ENCODE results near the gene STXBP5. TPM values are rescaled to one million over a fixed set of nuclear protein-coding genes. Genes with fewer than 3 reads are reported as not detected.

STXBP5 gene
- total RNA-seq, 1 donor from 2014 or later, result 22.3 TPM

DNA sequence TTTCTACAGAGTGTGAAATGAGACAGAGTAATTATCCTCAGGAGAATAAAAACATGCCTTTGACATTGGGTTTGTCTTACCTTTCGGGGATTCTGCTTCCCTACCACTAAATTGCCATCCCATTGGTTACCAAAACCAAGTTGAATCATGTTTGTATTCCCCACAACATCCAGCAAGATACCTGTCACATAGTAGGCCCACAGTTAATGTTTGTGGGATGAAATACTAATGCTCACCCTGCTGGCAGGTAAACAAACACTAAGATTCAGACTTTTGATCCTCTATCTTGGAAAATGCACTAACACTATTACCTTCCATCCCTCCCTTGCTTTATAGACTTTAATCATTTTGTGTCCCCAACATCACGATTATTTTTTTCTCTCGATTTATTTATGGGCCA, 8.2 kb upstream of the STXBP5 start:
- H3K36me3 Mint-ChIP-seq (ENCODE audit: low read depth), result no peaks in the 10 kb centered on the region
- ATAC-seq (ENCODE audit: low read depth) (no peak), DNase-seq (no peak)
- no peak overlapping the region for H3K4me3 Mint-ChIP-seq
- CTCF ChIA-PET, result no interaction called here
- H3K9me3 Mint-ChIP-seq, result no peaks in the 10 kb centered on the region
- no peaks in the 10 kb centered on the region for H3K27me3 Mint-ChIP-seq
- TF ChIP-seq, protein P1, sequence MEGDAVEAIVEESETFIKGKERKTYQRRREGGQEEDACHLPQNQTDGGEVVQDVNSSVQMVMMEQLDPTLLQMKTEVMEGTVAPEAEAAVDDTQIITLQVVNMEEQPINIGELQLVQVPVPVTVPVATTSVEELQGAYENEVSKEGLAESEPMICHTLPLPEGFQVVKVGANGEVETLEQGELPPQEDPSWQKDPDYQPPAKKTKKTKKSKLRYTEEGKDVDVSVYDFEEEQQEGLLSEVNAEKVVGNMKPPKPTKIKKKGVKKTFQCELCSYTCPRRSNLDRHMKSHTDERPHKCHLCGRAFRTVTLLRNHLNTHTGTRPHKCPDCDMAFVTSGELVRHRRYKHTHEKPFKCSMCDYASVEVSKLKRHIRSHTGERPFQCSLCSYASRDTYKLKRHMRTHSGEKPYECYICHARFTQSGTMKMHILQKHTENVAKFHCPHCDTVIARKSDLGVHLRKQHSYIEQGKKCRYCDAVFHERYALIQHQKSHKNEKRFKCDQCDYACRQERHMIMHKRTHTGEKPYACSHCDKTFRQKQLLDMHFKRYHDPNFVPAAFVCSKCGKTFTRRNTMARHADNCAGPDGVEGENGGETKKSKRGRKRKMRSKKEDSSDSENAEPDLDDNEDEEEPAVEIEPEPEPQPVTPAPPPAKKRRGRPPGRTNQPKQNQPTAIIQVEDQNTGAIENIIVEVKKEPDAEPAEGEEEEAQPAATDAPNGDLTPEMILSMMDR (IDR thresholded peaks at IDR 0.05), result no peak
- intact Hi-C loops (cut with micrococcal nuclease), result no loop called here
- H3K4me1 Mint-ChIP-seq, result peaks cover 15% of the 10 kb centered on the region
- H3K27ac Mint-ChIP-seq, result no peak overlapping the region
- POLR2A ChIA-PET, result no interaction called here

DNA sequence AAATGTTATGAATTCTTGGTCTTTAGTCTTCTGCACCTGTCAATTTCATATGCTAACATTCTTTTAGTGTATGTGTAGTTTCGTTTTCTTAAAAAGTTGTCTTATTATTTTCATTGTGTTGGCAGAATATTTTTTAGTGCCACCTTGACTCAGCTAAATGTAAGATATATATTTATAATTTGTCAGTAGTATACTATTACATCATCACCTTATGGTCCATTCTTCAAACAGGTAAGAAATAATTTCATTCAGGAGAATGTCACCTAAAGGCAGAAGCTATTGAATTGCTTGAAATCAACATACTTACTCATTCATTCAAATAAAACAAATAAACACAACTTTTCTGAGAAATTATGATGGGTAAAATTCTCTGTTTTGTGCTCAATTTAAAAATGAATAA, 3.5 kb upstream of the STXBP5 start:
- Mint-ChIP-seq H3K27ac (no peak overlapping the region), H3K27me3 (no peaks in the 10 kb centered on the region), H3K4me1 (peaks cover 18% of the 10 kb centered on the region), H3K4me3 (no peak overlapping the region), H3K9me3 (no peaks in the 10 kb centered on the region), H3K36me3 (ENCODE audit: low read depth) (peaks cover 11% of the 10 kb centered on the region)
- no peak for DNase-seq
- ChIA-PET POLR2A (no interaction called here), CTCF (no interaction called here)
- intact Hi-C loops (cut with micrococcal nuclease), result loop anchor here (5.0 to 10.0 kb wide), 4 partner anchors 323 to 1682 kb away; partner anchors contain the start of gene FBXO30
- ATAC-seq (ENCODE audit: low read depth), result no peak
- TF ChIP-seq, protein P1 (IDR thresholded peaks at IDR 0.05), result no peak

DNA sequence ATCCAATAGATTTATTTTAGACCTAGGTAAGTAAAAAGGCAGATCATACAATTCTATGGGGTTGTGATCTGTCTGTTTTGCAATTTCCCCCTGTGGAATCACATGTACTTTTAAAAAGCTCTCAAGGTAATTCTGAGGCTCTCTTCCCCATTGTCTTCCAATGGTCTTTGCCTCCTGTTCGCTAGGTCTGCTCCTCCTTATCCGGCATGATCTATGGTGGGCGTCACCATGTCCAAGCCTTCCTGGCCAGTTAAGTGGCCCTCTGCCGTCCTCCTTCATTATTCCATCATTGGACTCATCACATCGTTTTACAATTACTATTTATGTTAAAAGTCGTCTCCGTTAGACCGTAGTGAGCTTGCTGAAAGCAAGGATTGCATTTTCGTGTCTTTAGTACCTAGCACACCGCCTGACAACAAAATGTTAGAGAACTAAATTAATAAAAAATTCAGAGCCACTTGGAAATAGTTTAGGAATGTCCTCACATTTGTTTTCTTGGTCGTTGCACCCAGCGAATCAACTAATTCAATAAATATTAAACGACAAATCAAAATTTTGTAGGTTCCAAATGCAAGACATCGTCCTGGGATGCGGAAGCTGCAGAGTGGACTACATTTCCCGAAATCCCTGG, 2.2 kb upstream of the STXBP5 start:
- H3K4me3 Mint-ChIP-seq, result peak overlapping the region; percentile 93
- ATAC-seq (ENCODE audit: low read depth), result no peak
- intact Hi-C loops (cut with micrococcal nuclease), result loop anchor here (1.0 to 10.0 kb wide), 7 partner anchors 325 to 1680 kb away; partner anchors contain the start of genes EPM2A, FBXO30 and SHPRH
- no peaks in the 10 kb centered on the region for H3K27me3 Mint-ChIP-seq
- peak overlapping the region; percentile 96 for H3K27ac Mint-ChIP-seq
- no peak for DNase-seq
- ChIA-PET POLR2A (interaction anchor here (0.7 to 1.7 kb wide), 4 partner anchors 12 to 120 kb away, joined by 3 to 9 read pairs (median 6); no protein-coding TSS in a partner anchor), CTCF (no interaction called here)
- TF ChIP-seq, protein P1 (IDR thresholded peaks at IDR 0.05), result no peak
- H3K4me1 Mint-ChIP-seq, result peaks cover 23% of the 10 kb centered on the region
- no peaks in the 10 kb centered on the region for H3K9me3 Mint-ChIP-seq
- H3K36me3 Mint-ChIP-seq (ENCODE audit: low read depth), result peaks cover 11% of the 10 kb centered on the region

DNA sequence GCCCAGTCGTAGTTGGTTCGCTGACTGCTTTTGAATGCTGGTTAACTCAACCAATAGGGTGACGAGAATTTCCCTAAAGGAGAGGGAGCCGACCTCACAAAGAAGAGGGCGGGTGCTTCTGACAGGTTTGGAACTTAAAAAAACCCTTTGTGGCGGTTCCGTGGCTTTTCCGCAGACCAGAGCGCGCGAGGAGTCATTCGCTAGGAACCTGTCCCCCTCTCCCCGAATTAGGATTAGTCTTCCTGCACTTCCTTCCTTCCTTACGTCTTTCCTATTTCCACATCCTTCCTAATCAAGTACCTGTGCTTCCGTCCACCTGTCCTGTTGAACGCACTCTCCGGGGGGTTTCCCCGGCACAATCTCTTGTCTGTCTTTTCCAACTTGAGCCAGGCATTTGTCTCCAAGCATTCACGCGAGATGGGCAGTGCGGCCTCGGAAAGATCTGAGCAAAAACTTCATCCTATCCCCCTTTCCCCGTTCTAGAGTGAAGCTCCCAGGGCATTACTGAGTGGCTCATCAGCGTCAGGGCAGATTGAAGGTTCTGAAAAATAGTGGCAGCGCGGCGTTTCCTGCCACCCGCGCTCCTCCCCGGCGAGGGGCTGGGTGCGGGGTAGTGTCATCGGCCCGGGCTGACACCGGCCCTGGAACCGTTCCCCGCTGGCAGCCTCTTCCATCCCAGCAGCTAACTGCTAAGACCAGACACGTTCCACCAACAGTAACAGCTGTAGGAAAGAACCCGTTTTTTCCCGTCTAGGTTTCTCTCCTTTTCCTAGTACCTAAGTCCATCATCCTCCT, 1.5 kb upstream of the STXBP5 start:
- intact Hi-C loops (cut with micrococcal nuclease), result loop anchor here (1.0 to 10.0 kb wide), 9 partner anchors 20 to 1680 kb away; partner anchors contain the start of genes EPM2A, FBXO30 and SHPRH
- H3K27me3 Mint-ChIP-seq, result no peaks in the 10 kb centered on the region
- peak overlapping the region; percentile 96 for H3K27ac Mint-ChIP-seq
- peak; percentile 83 for ATAC-seq (ENCODE audit: low read depth)
- H3K9me3 Mint-ChIP-seq, result no peaks in the 10 kb centered on the region
- POLR2A ChIA-PET, result interaction anchor here (0.6 to 1.7 kb wide), 5 partner anchors 11 to 1238 kb away, joined by 3 to 9 read pairs (median 6); partner anchors contain the start of gene SHPRH
- CTCF ChIA-PET, result no interaction called here
- DNase-seq, result peak; percentile 56
- peak overlapping the region; percentile 93 for H3K4me3 Mint-ChIP-seq
- H3K4me1 Mint-ChIP-seq, result peaks cover 28% of the 10 kb centered on the region
- H3K36me3 Mint-ChIP-seq (ENCODE audit: low read depth), result peaks cover 11% of the 10 kb centered on the region
- TF ChIP-seq, protein P1 (IDR thresholded peaks at IDR 0.05), result no peak

Measured in activated B cell treated with CpG ODN at 0.5 μM for 24 hours (primary cell).